HTERT RPE-1 (cell line): ENCODE data around the gene CD109.
"Not testable (repeated sequence)": the region's sequence is repeated elsewhere in the genome, so short reads cannot be mapped to it uniquely, and the experiment has no call there.

Experiments used
- in situ Hi-C: fragments of 300-500 bp; cut with MboI; formaldehyde crosslinking; loops from 4 replicates; pipeline ENCODE4 v1.14.3; 2020; ENCODE audit warnings: low sequenced_read_pairs

The CD109 gene

DNA sequence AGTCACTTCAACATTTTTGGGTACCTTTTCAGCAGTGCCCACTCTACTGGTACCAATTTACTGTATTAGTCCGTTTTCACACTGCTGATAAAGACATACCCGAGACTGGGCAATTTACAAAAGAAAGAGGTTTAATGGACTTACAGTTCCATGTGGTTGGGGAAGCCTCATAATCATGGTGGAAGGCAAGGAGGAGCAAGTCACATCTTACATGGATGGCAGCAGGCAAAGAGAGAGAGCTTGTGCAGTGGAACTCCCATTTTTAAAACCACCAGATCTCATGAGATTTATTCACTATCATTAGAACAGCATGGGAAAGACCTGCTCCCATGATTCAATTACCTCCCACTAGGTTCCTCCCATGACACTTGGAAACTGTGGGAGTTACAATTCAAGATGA, 12.4 kb upstream of the CD109 start:
- in situ Hi-C loops: not testable (repeated sequence)

GRCh38 chr6:73688351-73688750, 7.7 kb upstream of the CD109 start:
- in situ Hi-C loops: no loop called here

DNA sequence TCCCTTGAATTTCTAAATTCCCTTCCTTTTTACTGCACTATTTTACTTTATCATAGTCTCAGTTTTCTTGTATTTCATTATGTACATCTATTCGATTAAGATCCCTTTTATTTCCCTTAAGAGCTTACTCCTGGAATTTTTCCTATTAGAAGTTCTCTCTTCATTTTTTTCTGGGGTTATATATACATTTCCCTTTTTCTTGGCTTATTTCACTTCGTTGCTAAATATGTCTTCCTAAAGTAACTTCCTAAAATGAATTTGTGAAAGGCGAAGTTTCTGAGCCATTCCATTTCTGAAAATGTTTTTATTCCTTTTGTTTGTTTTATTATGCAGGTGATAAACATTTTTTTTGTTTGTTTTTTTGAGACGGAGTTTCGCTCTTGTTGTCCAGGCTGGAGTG, 5.9 kb upstream of the CD109 start:
- in situ Hi-C loops: no loop called here

GRCh38 chr6:73691512-73691911, 4.5 kb upstream of the CD109 start:
- in situ Hi-C loops: no loop called here

DNA sequence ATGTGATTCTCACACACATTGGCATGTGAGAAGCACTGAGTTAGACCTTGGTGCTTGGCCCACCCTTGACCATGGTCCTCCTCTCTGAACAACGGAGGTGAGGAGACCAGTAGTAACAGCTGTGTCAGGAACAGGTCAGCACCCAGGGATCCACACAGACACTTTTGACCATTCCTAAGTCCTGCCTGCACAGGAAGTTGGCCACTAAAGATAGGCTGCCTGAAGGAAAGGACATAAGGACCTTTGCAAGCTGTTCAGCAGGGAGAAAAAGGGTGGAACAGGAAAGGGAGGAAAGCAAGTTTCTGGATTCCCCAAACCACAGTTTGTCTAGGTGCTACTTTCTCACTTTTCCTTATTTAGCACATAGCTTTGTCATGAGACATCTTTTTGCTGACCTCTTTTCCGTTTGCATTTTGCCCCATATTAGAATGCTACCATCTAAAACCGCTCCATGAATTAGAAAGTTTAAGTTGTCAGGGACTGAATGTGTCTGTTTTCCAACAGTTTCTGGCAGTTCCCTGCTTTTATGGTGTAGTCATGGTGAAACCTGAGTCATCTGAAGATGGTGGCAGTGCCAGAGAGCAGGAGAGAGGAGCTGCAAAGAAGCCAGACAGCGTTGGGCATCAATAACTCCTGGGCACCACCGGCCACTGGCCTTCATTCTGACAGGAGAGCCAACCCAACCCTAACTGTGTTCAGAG, 1.1 kb upstream of the CD109 start:
- in situ Hi-C loops: no loop called here

DNA sequence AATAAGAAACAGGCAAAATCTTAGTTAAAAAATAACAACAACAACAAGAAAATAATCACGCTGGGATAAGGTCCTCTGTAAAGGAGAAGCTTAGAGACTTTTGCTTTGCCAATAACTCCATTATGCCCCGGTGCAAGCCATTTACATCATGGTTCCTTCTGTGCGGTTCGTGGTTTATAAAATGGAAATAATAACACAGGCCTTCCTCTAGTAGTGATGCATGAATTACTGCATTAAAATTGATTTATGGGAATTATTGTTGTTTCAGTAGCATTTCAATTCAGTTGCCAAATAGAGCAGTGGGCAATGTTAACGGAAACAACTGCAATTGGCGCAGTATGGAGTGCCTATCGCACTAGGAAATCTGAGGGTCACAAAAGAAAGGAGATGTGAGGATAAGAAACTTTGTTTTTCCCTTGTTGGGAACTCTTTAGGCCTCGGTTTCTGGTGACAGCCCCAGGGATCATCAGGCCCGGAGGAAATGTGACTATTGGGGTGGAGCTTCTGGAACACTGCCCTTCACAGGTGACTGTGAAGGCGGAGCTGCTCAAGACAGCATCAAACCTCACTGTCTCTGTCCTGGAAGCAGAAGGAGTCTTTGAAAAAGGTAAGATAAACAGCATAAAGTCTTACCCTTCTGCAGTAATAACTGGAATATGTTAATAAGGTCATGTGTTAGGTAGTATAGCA, 1.1 kb downstream of the CD109 start:
- in situ Hi-C loops: no loop called here

DNA sequence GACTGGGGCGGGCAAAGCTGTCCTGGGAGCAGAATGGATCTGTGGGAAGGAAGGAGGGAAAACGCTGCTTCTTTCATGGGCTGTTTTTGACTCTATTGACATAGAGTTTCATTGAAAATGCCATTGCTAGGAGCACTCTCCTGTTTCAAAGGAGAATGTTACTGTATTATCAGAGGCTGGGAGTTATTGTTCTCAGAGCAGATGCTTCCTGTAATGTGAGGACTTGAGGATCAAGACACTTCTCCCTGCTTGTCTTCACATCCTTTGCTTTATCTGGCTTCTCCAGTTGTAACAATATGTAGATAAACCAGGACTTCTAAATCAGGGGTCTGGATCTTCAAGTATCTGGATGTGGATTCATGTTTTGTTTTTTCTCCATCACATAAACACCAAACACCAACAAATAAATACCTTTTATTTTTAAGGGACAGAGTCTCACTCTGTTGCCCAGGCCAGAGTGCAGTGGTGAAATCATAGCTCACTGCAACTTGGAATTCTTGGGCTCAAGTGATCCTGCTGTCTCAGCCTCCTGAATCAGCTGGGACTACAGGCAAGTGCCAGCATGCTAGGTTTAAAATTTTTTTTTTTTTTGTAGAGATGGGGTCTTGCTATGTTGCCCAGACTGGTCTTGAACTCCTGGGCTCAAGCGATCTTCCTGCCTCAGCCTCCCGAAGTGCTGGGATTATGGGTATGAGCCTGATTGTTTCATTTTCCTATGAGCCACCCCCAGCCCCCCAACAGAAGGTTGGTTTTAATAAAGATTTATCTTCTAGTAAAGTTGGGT, 3.9 kb downstream of the CD109 start:
- in situ Hi-C loops: no loop called here

DNA sequence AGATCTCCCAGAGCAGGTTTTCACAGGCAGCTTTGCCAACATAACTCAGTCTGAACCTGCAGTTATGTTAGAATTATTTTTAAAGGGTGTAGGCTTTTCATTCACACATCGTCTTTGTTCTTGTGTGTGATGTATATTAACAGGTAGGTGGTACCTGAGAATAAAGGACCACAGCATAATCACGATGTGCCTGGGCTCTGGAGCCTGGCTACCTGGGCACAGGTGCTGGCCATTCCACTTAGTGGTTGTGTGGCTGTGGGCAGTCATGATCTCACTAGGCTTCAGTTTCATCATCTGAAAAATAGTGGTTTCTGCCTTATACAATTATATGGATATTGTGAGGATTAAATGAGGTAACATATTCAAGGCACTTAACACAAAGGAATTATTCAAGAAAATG, 6.4 kb downstream of the CD109 start:
- in situ Hi-C loops: no loop called here

DNA sequence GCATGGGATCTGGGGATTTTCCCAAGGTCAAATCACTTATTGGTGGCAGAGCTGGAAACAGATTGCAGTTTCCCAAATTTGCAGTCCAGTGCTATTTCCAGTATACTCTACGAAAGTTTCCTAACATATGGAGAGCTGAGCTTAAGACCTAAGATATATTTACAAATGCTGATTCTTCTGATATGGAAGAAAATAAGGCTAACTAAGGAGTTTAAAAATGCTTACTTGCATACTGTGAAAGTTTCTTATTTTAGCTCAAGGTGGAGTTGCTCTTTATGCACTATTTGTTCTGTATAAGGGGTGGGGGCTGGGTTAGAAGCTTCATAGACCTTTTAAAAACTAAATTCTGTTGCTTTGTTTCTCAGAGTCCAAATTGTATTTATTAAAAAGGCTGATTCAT, 7.5 kb downstream of the CD109 start:
- in situ Hi-C loops: no loop called here

GRCh38 chr6:73704260-73704659, 8.3 kb downstream of the CD109 start:
- in situ Hi-C loops: no loop called here

DNA sequence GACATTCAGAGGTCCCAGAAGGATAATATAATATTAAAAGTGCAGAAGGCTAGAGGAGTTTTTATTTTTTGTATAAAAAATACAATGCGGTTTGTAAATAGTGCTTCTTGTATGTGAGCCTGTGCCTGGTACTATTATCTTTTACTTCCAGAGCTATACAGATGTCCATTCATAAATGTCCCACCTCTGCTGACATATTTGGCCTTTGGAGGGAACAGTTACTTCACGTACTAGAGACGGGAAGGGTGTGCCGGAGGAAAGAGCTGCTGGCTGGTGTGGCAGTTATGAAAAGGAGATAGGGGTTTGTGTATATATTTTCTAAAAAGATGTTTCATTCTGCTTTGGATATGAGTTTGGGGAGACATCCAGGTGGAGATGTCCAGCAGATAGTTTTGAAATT, 8.8 kb downstream of the CD109 start:
- in situ Hi-C loops: no loop called here

DNA sequence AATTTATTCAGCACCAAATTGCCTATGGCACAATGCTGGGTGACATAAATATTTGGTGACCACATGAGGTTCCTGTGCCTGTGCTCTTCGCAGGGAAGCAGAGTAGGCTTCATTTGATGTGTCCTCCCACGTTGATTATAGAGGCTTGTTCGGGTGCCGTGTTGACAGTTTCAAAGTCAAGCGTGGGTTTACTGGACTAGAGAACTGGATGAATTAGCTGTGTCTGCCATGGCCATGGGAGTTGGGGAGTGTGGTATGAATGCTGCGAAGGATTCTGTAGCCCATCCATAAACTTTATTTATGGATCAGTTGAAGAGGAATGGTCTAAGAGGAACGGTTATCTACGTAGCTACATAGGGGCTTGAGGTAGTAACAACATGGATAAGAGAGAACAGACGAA, 11.0 kb downstream of the CD109 start:
- in situ Hi-C loops: no loop called here

GRCh38 chr6:73710470-73710869, 14.5 kb downstream of the CD109 start:
- in situ Hi-C loops: no loop called here

DNA sequence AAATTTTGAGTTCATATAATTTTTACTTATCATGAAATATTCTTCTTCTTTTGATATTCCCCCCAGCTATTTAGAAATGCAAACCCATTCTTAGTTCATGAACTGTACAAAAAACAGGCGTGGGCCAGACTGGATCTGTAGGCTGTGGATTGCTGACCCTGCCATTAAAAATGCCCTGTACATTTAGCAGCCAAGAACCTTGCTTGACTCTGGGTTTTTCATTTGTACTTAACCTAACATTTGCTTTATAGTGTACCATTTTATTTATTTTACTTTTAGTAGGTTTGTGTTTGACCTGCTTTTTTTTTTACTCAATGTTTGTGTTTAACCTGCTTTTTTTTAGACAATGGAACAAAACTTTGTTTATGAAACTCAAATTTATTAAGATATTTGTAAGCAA, 14.9 kb downstream of the CD109 start:
- in situ Hi-C loops: no loop called here

DNA sequence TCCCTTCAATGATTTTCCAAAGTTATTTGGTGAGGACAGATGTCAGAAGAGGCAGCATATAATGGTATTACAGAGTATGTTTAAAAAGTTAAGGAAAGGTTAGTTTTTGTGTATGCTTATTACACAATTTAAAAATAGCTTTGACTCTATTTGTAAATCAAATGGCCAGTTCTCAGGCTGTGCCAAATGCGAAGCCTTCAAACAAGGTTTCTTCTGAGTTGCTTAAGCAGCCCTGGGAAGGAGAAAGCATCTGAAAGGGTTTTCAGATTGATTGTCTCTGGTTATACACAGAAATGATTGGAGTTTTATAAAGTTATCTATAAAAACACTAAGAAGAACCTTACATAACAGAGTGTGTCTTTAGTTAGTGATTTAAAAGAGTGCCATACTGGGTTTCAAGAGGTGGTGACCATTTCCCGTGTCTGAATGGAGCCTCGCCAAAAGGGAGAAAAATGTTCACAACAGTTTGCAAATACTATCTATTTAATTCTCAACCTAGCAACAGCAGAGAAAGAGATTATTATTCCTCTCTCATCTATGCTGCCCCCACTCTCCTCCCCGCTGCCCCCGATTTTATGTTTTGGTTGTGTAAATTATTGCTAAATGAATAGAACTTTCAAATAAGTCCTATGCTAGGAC, 16.7 kb downstream of the CD109 start:
- in situ Hi-C loops: no loop called here

DNA sequence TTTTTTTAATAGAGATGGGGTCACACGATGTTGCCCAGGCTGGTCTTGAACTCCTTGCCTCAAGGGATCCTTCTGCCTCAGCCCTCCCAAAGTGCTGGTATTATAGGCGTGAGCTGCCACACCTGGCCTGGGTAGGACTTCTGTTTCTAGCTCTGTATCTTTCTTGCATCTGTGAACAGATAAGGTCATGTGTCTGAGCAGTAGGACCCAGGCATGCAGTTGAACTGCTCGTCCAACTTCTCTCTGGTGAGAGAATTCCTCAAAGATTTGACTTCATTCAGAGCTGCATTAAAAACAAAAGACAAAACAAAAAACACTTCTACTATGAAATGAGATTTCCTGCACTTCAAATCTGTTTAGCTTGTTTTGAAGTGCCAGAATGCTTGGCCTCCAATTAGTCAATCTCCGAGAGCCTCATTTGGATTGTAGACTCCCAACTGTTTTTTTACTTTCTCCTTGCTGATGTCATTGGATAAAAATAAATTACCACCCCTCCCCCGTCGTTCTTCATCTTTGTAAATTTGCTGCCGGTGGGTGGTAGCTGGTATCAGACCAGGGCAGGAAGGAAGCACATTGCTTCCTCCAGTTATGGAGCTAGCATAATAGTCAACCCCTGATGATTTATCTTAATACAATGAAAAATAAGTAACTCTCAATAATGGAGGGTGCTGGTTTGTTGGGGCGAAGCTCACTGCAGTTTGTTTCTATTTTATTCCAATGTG, 17.6 kb downstream of the CD109 start:
- in situ Hi-C loops: no loop called here

DNA sequence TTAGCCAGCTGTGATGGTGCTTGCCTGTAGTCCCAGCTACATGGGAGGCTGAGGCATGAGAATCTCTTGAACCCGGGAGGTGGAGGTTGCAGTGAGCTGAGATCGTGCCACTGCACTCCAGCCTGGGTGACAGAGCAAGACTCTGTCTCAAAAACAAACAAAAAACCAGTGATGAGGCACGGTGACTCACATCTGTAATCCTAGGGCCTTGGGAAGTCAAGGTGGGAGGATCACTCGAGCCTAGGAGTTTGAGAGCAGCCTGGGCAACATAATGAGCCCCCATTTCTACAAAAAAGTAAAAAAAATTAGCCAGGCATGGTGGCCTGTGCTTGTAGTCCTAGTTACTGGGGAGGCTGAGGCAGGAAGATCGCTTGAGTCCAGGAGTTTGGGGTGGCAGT, 19.1 kb downstream of the CD109 start:
- in situ Hi-C loops: not testable (repeated sequence)

DNA sequence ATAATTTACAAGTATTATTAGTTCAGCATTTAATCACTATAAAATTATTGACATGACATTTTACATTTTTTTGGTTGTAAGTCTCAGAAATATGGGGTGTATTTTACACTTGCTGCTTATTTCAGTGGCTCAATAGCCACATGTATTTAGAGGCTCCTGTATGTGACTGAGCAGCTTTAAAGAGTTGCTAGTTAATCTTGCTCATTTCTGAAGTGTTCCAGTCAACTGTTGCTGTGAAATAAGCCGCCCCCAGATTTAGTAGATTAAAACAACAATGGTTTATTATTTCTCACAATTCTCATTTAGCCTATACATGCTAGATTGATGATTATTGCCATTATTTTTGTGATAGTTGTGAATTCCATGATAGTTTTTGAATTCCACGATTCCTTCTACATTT, 23.0 kb downstream of the CD109 start:
- in situ Hi-C loops: no loop called here

DNA sequence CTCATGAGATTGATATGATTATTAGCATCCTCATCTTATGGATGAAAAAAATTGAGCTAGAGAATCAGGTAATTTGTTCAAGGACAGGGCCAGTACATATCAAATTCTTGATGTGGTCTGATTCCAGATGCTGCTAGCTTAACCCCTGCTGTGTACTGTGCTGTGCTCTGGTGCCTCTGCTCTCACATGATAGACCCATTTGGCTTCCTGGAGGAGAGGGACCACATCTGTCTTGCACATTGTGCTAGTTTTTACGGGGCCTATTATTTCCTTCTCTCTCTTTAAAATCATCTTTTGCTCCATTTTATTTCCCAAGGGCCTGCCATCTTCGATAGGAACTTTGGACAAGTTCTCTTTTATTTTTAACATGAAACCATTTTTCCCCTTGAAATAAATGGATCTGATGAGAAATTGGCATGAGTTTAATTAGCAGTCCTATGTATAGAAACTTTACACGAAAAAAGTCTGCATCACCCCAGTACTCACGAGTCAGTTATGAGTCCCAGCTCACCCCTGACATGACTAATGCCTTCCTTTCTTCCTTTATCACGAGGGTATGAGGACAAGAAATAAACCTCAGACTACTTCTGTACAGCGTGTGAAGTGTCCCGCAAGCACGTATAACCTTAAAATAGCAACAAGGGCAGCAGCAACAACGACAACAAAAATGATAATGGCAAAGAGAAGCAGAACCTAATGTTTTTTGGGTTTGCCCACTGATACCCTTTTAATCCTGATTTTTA, 26.5 kb downstream of the CD109 start:
- in situ Hi-C loops: no loop called here

- in situ Hi-C loops: not testable (repeated sequence)
Observed at GRCh38 chr6:73723480-73723879, 27.5 kb downstream of the CD109 start.
